ENCODE measurements around the gene TRIM28. TPM values are rescaled to one million over a fixed set of nuclear protein-coding genes. Genes with fewer than 3 reads are reported as not detected.

The TRIM28 gene
- total and polyA plus RNA-seq, 9 of the 15 experiments (the other 6 are each of a cell fraction or from before 2014, with no cell fraction given): 12.1 to 797 (median 490) TPM

- TF ChIP-seq RREB1 (CRISPR knock-in tag; IDR thresholded peaks at IDR 0.05) (peak; percentile 90), MLX (CRISPR knock-in tag; conservative IDR thresholded peaks at IDR 0.05) (0 out of 4 replicates have a peak, but pooled peaks of 1 of the 2 experiments have one; percentile 56), HNRNPK (IDR thresholded peaks at IDR 0.05; ENCODE audit: low read depth, low read length, poor library complexity, severe bottlenecking) (no peak), BRD4 (IDR thresholded peaks at IDR 0.05) (no peak), DIDO1 (tag; IDR thresholded peaks at IDR 0.05; ENCODE audit: low read depth) (no peak), MCM3 (IDR thresholded peaks at IDR 0.05) (no peak), TCF7 (IDR thresholded peaks at IDR 0.05; ENCODE audit: borderline replicate concordance) (no peak), GTF2F1 (IDR thresholded peaks at IDR 0.05; ENCODE audit: low read depth, low read length) (no peak), ATF2 (CRISPR knock-in tag; IDR thresholded peaks at IDR 0.05) (no peak), KAT7 (CRISPR knock-in tag; IDR thresholded peaks at IDR 0.05; ENCODE audit: borderline replicate concordance) (0 out of 2 replicates have a peak, but pooled peaks have one; percentile 25), ZBTB2 (IDR thresholded peaks at IDR 0.05) (peak; percentile 64), SETDB1 (IDR thresholded peaks at IDR 0.05; ENCODE audit: low read length) (no peak), SAFB (IDR thresholded peaks at IDR 0.05; ENCODE audit: borderline replicate concordance, low read depth, low read length) (peak; percentile 73; the same call in 1 of the 2 replicates), CBX1 (IDR thresholded peaks at IDR 0.05; ENCODE audit: low read depth) (0 out of 2 replicates have a peak, but pooled peaks have one; percentile 30), KDM2B (CRISPR knock-in tag; IDR thresholded peaks at IDR 0.05) (no peak), PPARD (CRISPR knock-in tag; IDR thresholded peaks at IDR 0.05) (no peak), ZNF133 (CRISPR knock-in tag; IDR thresholded peaks at IDR 0.05) (0 out of 2 replicates have a peak, but pooled peaks have one; percentile 26), POLR2A (conservative IDR thresholded peaks at IDR 0.05) (peak; percentile 81), SP1 (CRISPR knock-in tag; IDR thresholded peaks at IDR 0.05) (peak; percentile 94), ZNF57 (CRISPR knock-in tag; IDR thresholded peaks at IDR 0.05) (no peak)
Measured at GRCh38 chr19:58575183-58576041, 31.5 kb downstream of the TRIM28 start (continued).

Data from K562 (cell line).